Pancreas (tissue), 10 donors: Measurements from ENCODE around the gene B4GALT6. TPM values are rescaled to one million over a fixed set of nuclear protein-coding genes. Genes with fewer than 3 reads are reported as not detected.

ENCODE experiments used
- ATAC-seq, 4 donors: fragments of 200-7000 bp; cut with Tn5 transposase; one replicate each; pipeline versions ENCODE4 v1.8.0 to v1.9.1; 2020; ENCODE audit warnings: mild to moderate bottlenecking in 4 of 4, moderate library complexity in 4 of 4
- DNase-seq, 6 donors: peaks; one replicate each; pipeline ENCODE4 v3.0.0-alpha.2; 2020
- FAIRE-seq: peaks from 2 replicates; lab custom pipeline; 2012; peaks lifted over from hg19 to GRCh38; lab: Jason Lieb, UNC
- H3K27ac ChIP-seq, 4 donors: fragments of 200-600 bp; sonication (generic); 1 replicate in 3 of 4; 2 replicates in 1 of 4; pipeline versions ENCODE4 v1.5.0 to v1.8.0; 2020
- H3K27me3 ChIP-seq, 4 donors: fragments of 200-600 bp; one replicate each; pipeline ENCODE4 v1.8.0; 2021
- H3K36me3 ChIP-seq, 3 donors: fragments of 200-600 bp; sonication (generic) in 1 of 3; one replicate each; pipeline versions ENCODE4 v1.5.0 to v1.8.0; 2020 to 2021
- H3K4me1 ChIP-seq, 3 donors: fragments of 200-600 bp; one replicate each; pipeline ENCODE4 v1.8.0; 2021
- H3K4me3 ChIP-seq, 4 donors: fragments of 200-600 bp; sonication (generic) in 2 of 4; one replicate each; pipeline versions ENCODE4 v1.5.0 to v1.8.0; 2020 to 2021
- H3K9me3 ChIP-seq, 4 donors: fragments of 200-600 bp; one replicate each; pipeline ENCODE4 v1.8.0; 2021
- WGBS, 2 donors: extraction: QIAGEN DNeasy Blood & Tissue Kit; methylation state at CpG; one replicate each; pipeline ENCODE4 v1.1.7; 2013; 5-methylcytosine and 5-hydroxymethylcytosine counted together
- intact Hi-C, 3 donors: fragments of 100-400 bp; cut with DNase I; formaldehyde crosslinking; loops; one replicate each; pipeline versions ENCODE4 v1.11.1 to v1.14.2; 2022
- polyA plus RNA-seq, 2 donors: library from polyadenylated mRNA; stranded (reverse); fragments of 200-250 nt; gene quantifications; one replicate each; pipeline ENCODE4 v1.2.3, GENCODE V29; 2013
- total RNA-seq, 6 donors: library from RNA; stranded (reverse); fragmentation: NEBNext Ultra II Directional in 4 of 6; extraction: Animal tissue kit (Norgen Biotek cat#: 25700) in 4 of 6; gene quantifications; one replicate each; pipeline versions ENCODE4 v1.2.1 to v1.2.4, GENCODE V29; 2021 to 2023
- TF ChIP-seq, protein P1 (sequence below), 4 donors: fragments of 200-600 bp; sonication (generic) in 3 of 4; IDR thresholded peaks; one replicate each; pipeline versions ENCODE4 v1.5.0 to v1.8.0; 2021; ENCODE audit warnings: antibody characterized with exemption in 4 of 4
- donor health status: healthy with polysubstance abuse.
- donor health status: DM: no; HTN: no; CAD: no; lungs with moderate emphysema.
- donor health status: DM: no; HTN: no; CAD: no.
- donor health status: control.
- donor health status: control.
- donor health status: Bipolar disorder and iron deficiency.
- donor health status: DM: yes; HTN: yes; CAD: no.
- donor health status: DM: no; HTN: no; CAD: no.
- donor health status: DM: no; HTN: no; CAD: no.
- donor health status: DM: yes; HTN: yes; CAD: no.

The B4GALT6 gene
- total and polyA plus RNA-seq, 8 donors = 0.79 to 4.6 (median 2.8) TPM

GRCh38 chr18:31647127-31647753 is 37.1 kb downstream of the B4GALT6 start:
- H3K9me3 ChIP-seq = no peaks in the 10 kb centered on the region
- no peak for DNase-seq
- 82% methylated on average over 4 of the region's 4 CpGs for WGBS, 2 donors
- H3K4me1 ChIP-seq = no peaks in the 10 kb centered on the region
- TF ChIP-seq, protein P1, sequence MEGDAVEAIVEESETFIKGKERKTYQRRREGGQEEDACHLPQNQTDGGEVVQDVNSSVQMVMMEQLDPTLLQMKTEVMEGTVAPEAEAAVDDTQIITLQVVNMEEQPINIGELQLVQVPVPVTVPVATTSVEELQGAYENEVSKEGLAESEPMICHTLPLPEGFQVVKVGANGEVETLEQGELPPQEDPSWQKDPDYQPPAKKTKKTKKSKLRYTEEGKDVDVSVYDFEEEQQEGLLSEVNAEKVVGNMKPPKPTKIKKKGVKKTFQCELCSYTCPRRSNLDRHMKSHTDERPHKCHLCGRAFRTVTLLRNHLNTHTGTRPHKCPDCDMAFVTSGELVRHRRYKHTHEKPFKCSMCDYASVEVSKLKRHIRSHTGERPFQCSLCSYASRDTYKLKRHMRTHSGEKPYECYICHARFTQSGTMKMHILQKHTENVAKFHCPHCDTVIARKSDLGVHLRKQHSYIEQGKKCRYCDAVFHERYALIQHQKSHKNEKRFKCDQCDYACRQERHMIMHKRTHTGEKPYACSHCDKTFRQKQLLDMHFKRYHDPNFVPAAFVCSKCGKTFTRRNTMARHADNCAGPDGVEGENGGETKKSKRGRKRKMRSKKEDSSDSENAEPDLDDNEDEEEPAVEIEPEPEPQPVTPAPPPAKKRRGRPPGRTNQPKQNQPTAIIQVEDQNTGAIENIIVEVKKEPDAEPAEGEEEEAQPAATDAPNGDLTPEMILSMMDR (IDR thresholded peaks at IDR 0.05) = no peak
- no peaks in the 10 kb centered on the region for H3K36me3 ChIP-seq
- ATAC-seq = no peak
- no peak for FAIRE-seq
- H3K4me3 ChIP-seq = no peak overlapping the region
- intact Hi-C loops = no loop called here
- H3K27ac ChIP-seq = no peak overlapping the region
- H3K27me3 ChIP-seq = no peaks in the 10 kb centered on the region

- intact Hi-C loops = no loop called here
- Histone ChIP-seq H3K4me1 (no peaks in the 10 kb centered on the region), H3K27me3 (no peaks in the 10 kb centered on the region), H3K27ac (no peak overlapping the region), H3K9me3 (no peaks in the 10 kb centered on the region), H3K4me3 (no peak overlapping the region), H3K36me3 (no peaks in the 10 kb centered on the region)
- WGBS, 2 donors = 83 to 86% methylated on average over 7 of the region's 7 CpGs
- FAIRE-seq = no peak
- ATAC-seq = no peak
- DNase-seq = no peak
- TF ChIP-seq, protein P1 (IDR thresholded peaks at IDR 0.05) = no peak
Observed at GRCh38 chr18:31646332-31647126, 37.9 kb downstream of the B4GALT6 start.

DNA sequence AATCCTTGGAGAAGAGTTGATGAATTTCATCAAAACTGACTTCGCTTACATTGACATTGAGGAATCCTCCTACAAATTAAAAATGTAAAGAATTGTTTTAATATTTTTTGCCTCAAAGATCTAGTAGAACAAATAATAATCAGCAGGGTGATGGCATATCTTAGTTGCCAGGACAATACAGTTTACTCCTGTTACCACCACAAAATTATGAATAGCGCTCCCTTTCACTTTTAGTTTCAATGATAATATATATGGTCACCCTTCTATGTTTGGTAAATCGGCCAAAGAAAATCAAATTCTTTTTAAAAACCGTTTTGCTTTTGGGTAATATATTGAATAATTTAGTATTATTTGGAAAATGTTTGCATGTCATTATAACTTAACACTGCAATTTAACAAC is 39.0 kb downstream of the B4GALT6 start:
- 91 to 95% methylated on average over 4 of the region's 4 CpGs for WGBS, 2 donors
- ATAC-seq (no peak), FAIRE-seq (no peak), DNase-seq (no peak)
- intact Hi-C loops = no loop called here
- Histone ChIP-seq H3K27ac (no peak overlapping the region), H3K36me3 (no peaks in the 10 kb centered on the region), H3K9me3 (no peaks in the 10 kb centered on the region), H3K4me3 (no peak overlapping the region), H3K4me1 (no peaks in the 10 kb centered on the region), H3K27me3 (no peaks in the 10 kb centered on the region)
- TF ChIP-seq, protein P1 (IDR thresholded peaks at IDR 0.05) = no peak

- DNase-seq (no peak), ATAC-seq (no peak), FAIRE-seq (no peak)
- intact Hi-C loops = no loop called here
- TF ChIP-seq, protein P1 (IDR thresholded peaks at IDR 0.05) = no peak
- Histone ChIP-seq H3K9me3 (no peaks in the 10 kb centered on the region), H3K4me3 (no peak overlapping the region), H3K27me3 (no peaks in the 10 kb centered on the region), H3K36me3 (no peaks in the 10 kb centered on the region), H3K27ac (no peak overlapping the region), H3K4me1 (no peaks in the 10 kb centered on the region)
- 89 to 90% methylated on average over 4 of the region's 4 CpGs for WGBS, 2 donors
Observed at GRCh38 chr18:31643003-31643402, 41.4 kb downstream of the B4GALT6 start.

- no peak for FAIRE-seq
- Histone ChIP-seq H3K27me3 (no peaks in the 10 kb centered on the region), H3K4me1 (no peaks in the 10 kb centered on the region), H3K27ac (no peak overlapping the region), H3K4me3 (no peak overlapping the region), H3K36me3 (no peaks in the 10 kb centered on the region), H3K9me3 (no peaks in the 10 kb centered on the region)
- 95 to 97% methylated on average over 3 of the region's 3 CpGs for WGBS, 2 donors
- TF ChIP-seq, protein P1 (IDR thresholded peaks at IDR 0.05) = no peak
- no peak for ATAC-seq
- DNase-seq = no peak
- intact Hi-C loops = no loop called here
Observed at GRCh38 chr18:31637445-31637844, 46.9 kb downstream of the B4GALT6 start.
